Measurements from ENCODE around the gene S100A3.

Gene S100A3

GRCh38 chr1:153553830-153554541 is 4.9 kb upstream of the S100A3 start:
- ChIA-PET CTCF (interaction anchor here (0.6 to 9.1 kb wide), 5 partner anchors 10 to 25 kb away, joined by 3 to 92 read pairs (median 26); partner anchors contain the start of genes S100A2 and S100A6), POLR2A (interaction anchor here (0.8 to 1.4 kb wide), 4 partner anchors 12 to 73 kb away, joined by 3 to 4 read pairs (median 3); partner anchors contain the start of genes S100A13 and S100A6)
- TF ChIP-seq CTCF (IDR thresholded peaks at IDR 0.05; ENCODE audit: insufficient read depth, low read length, missing control alignments): no peak
- no peak overlapping the region for H3K4me3 ChIP-seq (ENCODE audit: low read depth, low read length)
- DNase-seq (ENCODE audit: low read depth, low spot score): no peak

- ChIA-PET POLR2A (interaction anchor here (0.6 kb wide), 1 partner anchor 13 kb away, joined by 3 read pairs; no protein-coding TSS in a partner anchor), CTCF (interaction anchor here (1.8 to 9.1 kb wide), 5 partner anchors 11 to 21 kb away, joined by 7 to 92 read pairs (median 26); partner anchors contain the start of genes S100A2, S100A5 and S100A6)
- TF ChIP-seq CTCF (IDR thresholded peaks at IDR 0.05; ENCODE audit: insufficient read depth, low read length, missing control alignments): no peak
- no peak for DNase-seq (ENCODE audit: low read depth, low spot score)
- H3K4me3 ChIP-seq (ENCODE audit: low read depth, low read length): no peak overlapping the region
These were observed 4.0 kb upstream of the S100A3 start for GRCh38 chr1:153553096-153553495.

- TF ChIP-seq CTCF (IDR thresholded peaks at IDR 0.05; ENCODE audit: insufficient read depth, low read length, missing control alignments): no peak
- H3K4me3 ChIP-seq (ENCODE audit: low read depth, low read length): no peak overlapping the region
- CTCF ChIA-PET: interaction anchor here (1.6 to 9.1 kb wide), 7 partner anchors 11 to 42 kb away, joined by 4 to 92 read pairs (median 17); partner anchors contain the start of genes S100A2, S100A5 and S100A6
- POLR2A ChIA-PET: no interaction called here
- no peak for DNase-seq (ENCODE audit: low read depth, low spot score)
These were observed 3.3 kb upstream of the S100A3 start for GRCh38 chr1:153552335-153552734.

- no peak for DNase-seq (ENCODE audit: low read depth, low spot score)
- ChIA-PET POLR2A (interaction anchor here (1.3 to 2.7 kb wide), 3 partner anchors 15 to 18 kb away, joined by 3 to 9 read pairs (median 7); partner anchors contain the start of gene S100A6), CTCF (interaction anchor here (1.6 to 9.1 kb wide), 7 partner anchors 10 to 40 kb away, joined by 4 to 92 read pairs (median 17); partner anchors contain the start of genes S100A2 and S100A5)
- H3K4me3 ChIP-seq (ENCODE audit: low read depth, low read length): no peak overlapping the region
- TF ChIP-seq CTCF (IDR thresholded peaks at IDR 0.05; ENCODE audit: insufficient read depth, low read length, missing control alignments): no peak
These were observed 1.9 kb upstream of the S100A3 start for GRCh38 chr1:153550827-153551500.

GRCh38 chr1:153550398-153550758 is 1.3 kb upstream of the S100A3 start:
- CTCF ChIA-PET: interaction anchor here (1.6 to 9.1 kb wide), 4 partner anchors 13 to 40 kb away, joined by 17 to 92 read pairs (median 46); partner anchors contain the start of gene S100A2
- DNase-seq (ENCODE audit: low read depth, low spot score): no peak
- H3K4me3 ChIP-seq (ENCODE audit: low read depth, low read length): no peak overlapping the region
- POLR2A ChIA-PET: interaction anchor here (2.2 to 2.7 kb wide), 2 partner anchors 16 to 17 kb away, joined by 7 to 9 read pairs; no protein-coding TSS in a partner anchor
- no peak for TF ChIP-seq CTCF (IDR thresholded peaks at IDR 0.05; ENCODE audit: insufficient read depth, low read length, missing control alignments)
